B cell (primary cell): ENCODE results near the gene ODF2L. TPM values are rescaled to one million over a fixed set of nuclear protein-coding genes. Genes with fewer than 3 reads are reported as not detected.

Experiments
- ATAC-seq: fragments of 200-7000 bp; cut with Tn5 transposase; one replicate; pipeline ENCODE4 v1.10.0; 2021; ENCODE audit warnings: low read depth, mild to moderate bottlenecking, moderate number of reproducible peaks, moderate library complexity
- CTCF ChIA-PET: fragments of 350-600 bp; sonication (Branson Sonifier 250); formaldehyde crosslinking; loops from one replicate; lab custom pipeline; 2021; ENCODE audit warnings: antibody characterized with exemption, inconsistent platforms; lab: Charles Lee
- POLR2A ChIA-PET: fragments of 350-600 bp; sonication (Branson Sonifier 250); formaldehyde crosslinking; loops from one replicate; lab custom pipeline; 2021; ENCODE audit warnings: antibody characterized with exemption; lab: Charles Lee
- DNase-seq: peaks from one replicate; pipeline ENCODE4 v3.0.0; 2013
- H2AFZ ChIP-seq: 2 replicates; pipeline ENCODE4 v1.6.1; 2012; ENCODE audit warnings: mild to moderate bottlenecking, low read depth, low read length; ENCODE audit not compliant: insufficient read depth, poor library complexity, severe bottlenecking
- H3K27ac ChIP-seq, 2 donors: 1 replicate in 1 of 2; 2 replicates in 1 of 2; pipeline ENCODE4 v1.5.1; 2012 to 2013; ENCODE audit warnings: low read length in 2 of 2, mild to moderate bottlenecking in 2 of 2, moderate library complexity in 1 of 2
- H3K27me3 ChIP-seq, 4 experiments: fragments of 200-600 bp in 1 of 4; sonication (generic) in 1 of 4; replicated peaks in 1 of 4; 1 replicate in 2 of 4; 2 replicates in 2 of 4; pipeline versions ENCODE4 v1.6.1 to v1.7.0; 2013 to 2016; ENCODE audit warnings: low read length in 3 of 4, mild to moderate bottlenecking in 2 of 4, mixed read lengths in 1 of 4, moderate library complexity in 1 of 4; ENCODE audit not compliant: insufficient read depth in 4 of 4, control insufficient read depth in 3 of 4; ENCODE audit errors: control extremely low read depth in 1 of 4
- H3K36me3 ChIP-seq, 2 experiments: replicated peaks in 1 of 2; 1 replicate in 1 of 2; 2 replicates in 1 of 2; pipeline versions ENCODE4 v1.6.1 to v1.7.1; 2013; ENCODE audit warnings: low read length in 1 of 2; ENCODE audit not compliant: insufficient read depth in 2 of 2, control insufficient read depth in 1 of 2; ENCODE audit errors: control extremely low read depth in 1 of 2, extremely low read depth in 1 of 2
- H3K4me1 ChIP-seq, 2 donors: fragments of 200-600 bp in 1 of 2; sonication (generic) in 1 of 2; 1 replicate in 1 of 2; 2 replicates in 1 of 2; pipeline versions ENCODE4 v1.5.1 to v1.6.1; 2013 to 2017; ENCODE audit warnings: low read length in 2 of 2; ENCODE audit not compliant: control insufficient read depth in 2 of 2, insufficient read depth in 2 of 2
- H3K4me2 ChIP-seq: replicated peaks from 2 replicates; pipeline ENCODE3; 2012; ENCODE audit warnings: mild to moderate bottlenecking, low read depth, low read length; ENCODE audit not compliant: poor library complexity, severe bottlenecking
- H3K4me3 ChIP-seq, 5 experiments: fragments of 200-600 bp in 1 of 5; sonication (generic) in 1 of 5; 1 replicate in 3 of 5; 2 replicates in 2 of 5; pipeline versions ENCODE4 v1.5.1 to v1.7.0; 2011 to 2016; ENCODE audit warnings: low read length in 4 of 5, mild to moderate bottlenecking in 4 of 5, low read depth in 2 of 5, control low read depth in 1 of 5, moderate library complexity in 1 of 5; ENCODE audit not compliant: insufficient read depth in 1 of 5; ENCODE audit errors: control extremely low read depth in 1 of 5, extremely low read depth in 1 of 5
- H3K79me2 ChIP-seq: fragments of 200-600 bp; sonication (generic); one replicate; pipeline ENCODE4 v1.6.0; 2016; ENCODE audit warnings: low read length; ENCODE audit not compliant: control insufficient read depth, insufficient read depth
- H3K9ac ChIP-seq: fragments of 200-600 bp; sonication (generic); 2 replicates; pipeline ENCODE4 v1.6.1; 2017; ENCODE audit warnings: mild to moderate bottlenecking, low read length, moderate library complexity
- H3K9me3 ChIP-seq, 3 donors: one replicate each; pipeline versions ENCODE4 v1.6.1 to v1.7.1; 2013; ENCODE audit warnings: low read length in 2 of 3; ENCODE audit not compliant: control insufficient read depth in 2 of 3, insufficient read depth in 1 of 3; ENCODE audit errors: control extremely low read depth in 1 of 3
- H4K20me1 ChIP-seq: 2 replicates; pipeline ENCODE4 v1.6.0; 2012; ENCODE audit warnings: mild to moderate bottlenecking, low read length; ENCODE audit not compliant: insufficient read depth, control insufficient read depth, poor library complexity, severe bottlenecking
- H3K27ac Mint-ChIP-seq: one replicate; pipeline ENCODE4 v1.8.0; 2021; ENCODE audit warnings: mixed read lengths
- H3K27me3 Mint-ChIP-seq: one replicate; pipeline ENCODE4 v1.8.0; 2021; ENCODE audit warnings: mixed read lengths
- H3K4me1 Mint-ChIP-seq: one replicate; pipeline ENCODE4 v1.8.0; 2021; ENCODE audit warnings: mixed read lengths
- H3K4me3 Mint-ChIP-seq: one replicate; pipeline ENCODE4 v1.8.0; 2021; ENCODE audit warnings: mixed read lengths
- H3K9me3 Mint-ChIP-seq: one replicate; pipeline ENCODE4 v1.8.0; 2022; ENCODE audit warnings: mixed read lengths; ENCODE audit not compliant: insufficient read depth
- CTCF ChIP-seq: fragments of 200-600 bp; IDR thresholded peaks from one replicate; pipeline ENCODE4 v1.8.0; 2022; ENCODE audit warnings: antibody characterized with exemption, mild to moderate bottlenecking
- EZH2 ChIP-seq: IDR thresholded peaks from 2 replicates; pipeline ENCODE4 v1.6.1; 2012; ENCODE audit warnings: borderline replicate concordance, low read depth, mild to moderate bottlenecking, moderate library complexity, low read length; ENCODE audit not compliant: insufficient read depth, poor library complexity, severe bottlenecking
- WGBS: methylation state at CpG from one replicate; pipeline ENCODE4 v1.1.5; 2013; ENCODE audit warnings: missing lambda C conversion rate; ENCODE audit not compliant: insufficient coverage; 5-methylcytosine and 5-hydroxymethylcytosine counted together
- intact Hi-C: fragments of 100-400 bp; cut with micrococcal nuclease; formaldehyde crosslinking; loops from one replicate; pipeline ENCODE4 v1.10.0; 2022
- polyA plus RNA-seq: library from polyadenylated mRNA; depleted of rRNA; stranded (reverse); fragments of >200 nt; gene quantifications from 2 replicates; pipeline ENCODE4 v1.2.3, GENCODE V29; 2012
- total RNA-seq, 2 donors: library from RNA; stranded (reverse); fragments of 120-200 nt in 1 of 2; gene quantifications; 1 replicate in 1 of 2; 2 replicates in 1 of 2; pipeline versions ENCODE4 v1.2.3 to v1.2.4, GENCODE V29; 2013 to 2022

The ODF2L gene
- total and polyA plus RNA-seq, 2 donors (not counting 1 experiment from before 2014, with no cell fraction given): 13.0 to 61.3 TPM

GRCh38 chr1:86382878-86383277 is 13.2 kb downstream of the ODF2L start:
- POLR2A ChIA-PET: no interaction called here
- intact Hi-C loops: loop anchor here (5.0 to 10.0 kb wide), 2 partner anchors 234 to 678 kb away; partner anchors contain the start of gene ZNHIT6

More at GRCh38 chr1:86382878-86383277, 13.2 kb downstream of the ODF2L start:
- Histone ChIP-seq H3K9me3 (no peaks in the 10 kb centered on the region), H3K9ac (no peak overlapping the region), H3K4me3 (no peak overlapping the region), H3K27me3 (no peaks in the 10 kb centered on the region), H2AFZ (no peak overlapping the region), H3K4me1 (peaks cover 0 to 4% of the 10 kb centered on the region in 2 donors), H4K20me1 (no peaks in the 10 kb centered on the region), H3K27ac (peak overlapping the region in 1 of 2 donors; percentile 12), H3K79me2 (no peaks in the 10 kb centered on the region), H3K4me2 (peak overlapping the region; percentile 43), H3K36me3 (peaks cover 0 to 2% of the 10 kb centered on the region in 2 experiments)
- H3K27me3 Mint-ChIP-seq: no peaks in the 10 kb centered on the region
- WGBS: no CpG with 5 or more reads among the region's 1 CpG
- TF ChIP-seq CTCF (no peak), EZH2 (no peak)
- peaks cover 5% of the 10 kb centered on the region for H3K9me3 Mint-ChIP-seq
- ATAC-seq: no peak
- no peak overlapping the region for H3K4me3 Mint-ChIP-seq
- no peak overlapping the region for H3K27ac Mint-ChIP-seq
- no peak for DNase-seq
- CTCF ChIA-PET: interaction anchor here (0.8 to 2.6 kb wide), 4 partner anchors 90 to 122 kb away, joined by 3 to 13 read pairs (median 10); no protein-coding TSS in a partner anchor
- peaks cover 8% of the 10 kb centered on the region for H3K4me1 Mint-ChIP-seq
